Measurements from ENCODE around the gene RASGRF1. TPM values are rescaled to one million over a fixed set of nuclear protein-coding genes. Genes with fewer than 3 reads are reported as not detected.

The RASGRF1 gene
- total and polyA plus RNA-seq, 2 donors (not counting 1 experiment from before 2014, with no cell fraction given) = 1.0 to 9.4 TPM

GRCh38 chr15:79088426-79089205, 2.0 kb downstream of the RASGRF1 start:
- H3K4me3 ChIP-seq (ENCODE audit: control extremely low read depth in 1 of 5, extremely low read depth in 1 of 5, insufficient read depth in 1 of 5, low read depth in 2 of 5, low read length in 4 of 5) = no peak overlapping the region
- H3K36me3 ChIP-seq (replicated peaks in 1 of 2; ENCODE audit: control extremely low read depth in 1 of 2, control insufficient read depth in 1 of 2, extremely low read depth in 1 of 2, insufficient read depth in 2 of 2, low read length in 1 of 2) = no peaks in the 10 kb centered on the region
- no peak overlapping the region for H3K9ac ChIP-seq (ENCODE audit: low read length)
- H3K79me2 ChIP-seq (ENCODE audit: control insufficient read depth, insufficient read depth, low read length) = no peaks in the 10 kb centered on the region
- POLR2A ChIA-PET = no interaction called here
- ATAC-seq (ENCODE audit: low read depth) (no peak), DNase-seq (no peak)
- CTCF ChIA-PET = no interaction called here
- Mint-ChIP-seq H3K9me3 (ENCODE audit: insufficient read depth) (no peaks in the 10 kb centered on the region), H3K27ac (no peak overlapping the region), H3K4me3 (no peak overlapping the region), H3K4me1 (peaks cover 15% of the 10 kb centered on the region), H3K27me3 (peaks cover 62% of the 10 kb centered on the region)
- no peak overlapping the region for H2AFZ ChIP-seq (ENCODE audit: insufficient read depth, low read depth, low read length, poor library complexity, severe bottlenecking)
- 39% methylated on average over 5 of the region's 7 CpGs for WGBS (ENCODE audit: insufficient coverage)
- H3K27ac ChIP-seq (ENCODE audit: low read length in 2 of 2) = no peak overlapping the region
- intact Hi-C loops (cut with micrococcal nuclease) = no loop called here
- H4K20me1 ChIP-seq (ENCODE audit: control insufficient read depth, insufficient read depth, low read length, poor library complexity, severe bottlenecking) = no peaks in the 10 kb centered on the region
- peaks cover 0 to 62% (median 23%) of the 10 kb centered on the region in 4 experiments for H3K27me3 ChIP-seq (replicated peaks in 1 of 4; ENCODE audit: control extremely low read depth in 1 of 4, control insufficient read depth in 3 of 4, insufficient read depth in 4 of 4, low read length in 3 of 4)
- no peak overlapping the region for H3K4me2 ChIP-seq (replicated peaks; ENCODE audit: low read depth, low read length, poor library complexity, severe bottlenecking)
- peaks cover 20 to 28% of the 10 kb centered on the region in 2 donors for H3K4me1 ChIP-seq (ENCODE audit: control insufficient read depth in 2 of 2, insufficient read depth in 2 of 2, low read length in 2 of 2)
- H3K9me3 ChIP-seq (ENCODE audit: control extremely low read depth in 1 of 3, control insufficient read depth in 2 of 3, insufficient read depth in 1 of 3, low read length in 2 of 3) = peaks cover 0 to 9% (median 0%) of the 10 kb centered on the region in 3 donors
- TF ChIP-seq, protein P1, sequence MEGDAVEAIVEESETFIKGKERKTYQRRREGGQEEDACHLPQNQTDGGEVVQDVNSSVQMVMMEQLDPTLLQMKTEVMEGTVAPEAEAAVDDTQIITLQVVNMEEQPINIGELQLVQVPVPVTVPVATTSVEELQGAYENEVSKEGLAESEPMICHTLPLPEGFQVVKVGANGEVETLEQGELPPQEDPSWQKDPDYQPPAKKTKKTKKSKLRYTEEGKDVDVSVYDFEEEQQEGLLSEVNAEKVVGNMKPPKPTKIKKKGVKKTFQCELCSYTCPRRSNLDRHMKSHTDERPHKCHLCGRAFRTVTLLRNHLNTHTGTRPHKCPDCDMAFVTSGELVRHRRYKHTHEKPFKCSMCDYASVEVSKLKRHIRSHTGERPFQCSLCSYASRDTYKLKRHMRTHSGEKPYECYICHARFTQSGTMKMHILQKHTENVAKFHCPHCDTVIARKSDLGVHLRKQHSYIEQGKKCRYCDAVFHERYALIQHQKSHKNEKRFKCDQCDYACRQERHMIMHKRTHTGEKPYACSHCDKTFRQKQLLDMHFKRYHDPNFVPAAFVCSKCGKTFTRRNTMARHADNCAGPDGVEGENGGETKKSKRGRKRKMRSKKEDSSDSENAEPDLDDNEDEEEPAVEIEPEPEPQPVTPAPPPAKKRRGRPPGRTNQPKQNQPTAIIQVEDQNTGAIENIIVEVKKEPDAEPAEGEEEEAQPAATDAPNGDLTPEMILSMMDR (IDR thresholded peaks at IDR 0.05) = no peak
- no peak for TF ChIP-seq EZH2 (IDR thresholded peaks at IDR 0.05; ENCODE audit: borderline replicate concordance, insufficient read depth, low read depth, low read length, poor library complexity, severe bottlenecking)

- ChIA-PET POLR2A (interaction anchor here (0.6 kb wide), 1 partner anchor 169 kb away, joined by 8 read pairs; no protein-coding TSS in a partner anchor), CTCF (interaction anchor here (0.7 to 1.0 kb wide), 2 partner anchors 55 to 177 kb away, joined by 3 read pairs; no protein-coding TSS in a partner anchor)
- intact Hi-C loops (cut with micrococcal nuclease) = no loop called here
- Histone ChIP-seq H3K27me3 (replicated peaks in 1 of 4; ENCODE audit: control extremely low read depth in 1 of 4, control insufficient read depth in 3 of 4, insufficient read depth in 4 of 4, low read length in 3 of 4) (peaks cover 0 to 49% (median 15%) of the 10 kb centered on the region in 4 experiments), H3K4me1 (ENCODE audit: control insufficient read depth in 2 of 2, insufficient read depth in 2 of 2, low read length in 2 of 2) (peaks cover 20 to 21% of the 10 kb centered on the region in 2 donors), H3K9ac (ENCODE audit: low read length) (no peak overlapping the region), H3K4me3 (ENCODE audit: control extremely low read depth in 1 of 5, extremely low read depth in 1 of 5, insufficient read depth in 1 of 5, low read depth in 2 of 5, low read length in 4 of 5) (no peak overlapping the region), H3K27ac (ENCODE audit: low read length in 2 of 2) (no peak overlapping the region), H3K36me3 (replicated peaks in 1 of 2; ENCODE audit: control extremely low read depth in 1 of 2, control insufficient read depth in 1 of 2, extremely low read depth in 1 of 2, insufficient read depth in 2 of 2, low read length in 1 of 2) (no peaks in the 10 kb centered on the region), H2AFZ (ENCODE audit: insufficient read depth, low read depth, low read length, poor library complexity, severe bottlenecking) (no peak overlapping the region), H4K20me1 (ENCODE audit: control insufficient read depth, insufficient read depth, low read length, poor library complexity, severe bottlenecking) (no peaks in the 10 kb centered on the region), H3K9me3 (ENCODE audit: control extremely low read depth in 1 of 3, control insufficient read depth in 2 of 3, insufficient read depth in 1 of 3, low read length in 2 of 3) (peaks cover 0 to 19% (median 0%) of the 10 kb centered on the region in 3 donors), H3K79me2 (ENCODE audit: control insufficient read depth, insufficient read depth, low read length) (no peaks in the 10 kb centered on the region), H3K4me2 (replicated peaks; ENCODE audit: low read depth, low read length, poor library complexity, severe bottlenecking) (no peak overlapping the region)
- no peak for ATAC-seq (ENCODE audit: low read depth)
- no peak for TF ChIP-seq EZH2 (IDR thresholded peaks at IDR 0.05; ENCODE audit: borderline replicate concordance, insufficient read depth, low read depth, low read length, poor library complexity, severe bottlenecking)
- TF ChIP-seq, protein P1 (IDR thresholded peaks at IDR 0.05) = no peak
- peaks cover 54% of the 10 kb centered on the region for H3K27me3 Mint-ChIP-seq
- no peak overlapping the region for H3K4me3 Mint-ChIP-seq
- no peak for DNase-seq
- peaks cover 11% of the 10 kb centered on the region for H3K4me1 Mint-ChIP-seq
- no peak overlapping the region for H3K27ac Mint-ChIP-seq
- no peaks in the 10 kb centered on the region for H3K9me3 Mint-ChIP-seq (ENCODE audit: insufficient read depth)
- WGBS (ENCODE audit: insufficient coverage) = 83% methylated on average over 4 of the region's 4 CpGs
These were observed 3.8 kb downstream of the RASGRF1 start for GRCh38 chr15:79086814-79087213.

Measured in B cell (primary cell).